Measurements from ENCODE around the gene CD99L2.
A peak's percentile ranks its signal among the peaks of the same experiment; 100 is the strongest.
"Not testable (repeated sequence)": the region's sequence is repeated elsewhere in the genome, so short reads cannot be mapped to it uniquely, and the experiment has no call there.

The CD99L2 gene

DNA sequence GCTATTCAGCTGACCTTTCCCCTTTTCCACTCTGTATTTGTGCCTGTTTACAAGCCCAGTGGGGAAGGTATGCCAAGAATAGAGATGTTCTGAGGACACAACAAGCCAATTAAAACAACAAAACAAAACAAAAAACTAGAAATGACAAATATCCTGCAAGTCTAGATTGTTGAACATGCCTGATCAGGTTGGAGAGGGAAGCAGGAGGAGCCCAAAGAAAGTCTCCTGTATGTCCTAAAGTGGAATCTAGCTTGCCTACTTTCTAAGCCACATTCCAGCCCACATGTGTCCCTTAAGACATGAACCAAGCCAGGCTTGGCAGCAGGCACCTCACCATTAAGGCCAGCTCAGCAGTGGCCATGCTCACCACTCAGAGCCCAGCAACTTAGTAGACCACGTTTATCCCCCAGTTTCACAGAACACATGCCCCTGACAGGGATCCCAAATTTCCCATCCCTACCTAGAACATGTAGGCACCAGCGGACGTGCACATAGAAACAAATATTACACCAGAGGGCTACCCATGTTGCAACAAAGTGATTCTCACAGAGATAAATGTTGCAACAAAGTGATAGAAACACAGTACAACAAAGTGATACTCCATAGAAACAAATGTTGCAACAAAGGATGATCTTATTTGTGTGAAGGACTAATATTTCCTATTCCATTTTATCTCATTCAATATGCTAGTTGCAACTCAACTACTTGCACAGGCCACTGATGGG lies 48.3 kb downstream of the CD99L2 start:
- peak; percentile 43 to 68 for DNase-seq

DNA sequence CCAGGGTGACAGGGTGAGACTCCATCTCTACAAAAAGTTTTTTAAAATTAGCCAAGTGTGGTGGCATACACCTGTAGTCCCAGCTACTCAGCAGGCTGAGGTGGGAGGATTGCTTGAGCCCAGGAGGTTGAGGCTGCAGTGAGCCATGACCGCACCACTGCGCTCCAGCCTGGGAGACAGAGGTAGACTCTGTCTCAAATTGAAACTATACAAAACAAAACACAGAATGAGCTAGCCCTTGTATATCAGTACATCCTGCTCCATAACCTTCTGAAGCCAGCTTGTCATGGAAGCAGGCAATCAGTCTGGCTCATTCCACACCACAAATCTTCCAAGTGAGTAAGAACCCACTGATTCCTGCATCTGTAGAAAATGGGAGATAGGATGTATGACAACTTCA lies 49.0 kb downstream of the CD99L2 start:
- no peak for DNase-seq

DNA sequence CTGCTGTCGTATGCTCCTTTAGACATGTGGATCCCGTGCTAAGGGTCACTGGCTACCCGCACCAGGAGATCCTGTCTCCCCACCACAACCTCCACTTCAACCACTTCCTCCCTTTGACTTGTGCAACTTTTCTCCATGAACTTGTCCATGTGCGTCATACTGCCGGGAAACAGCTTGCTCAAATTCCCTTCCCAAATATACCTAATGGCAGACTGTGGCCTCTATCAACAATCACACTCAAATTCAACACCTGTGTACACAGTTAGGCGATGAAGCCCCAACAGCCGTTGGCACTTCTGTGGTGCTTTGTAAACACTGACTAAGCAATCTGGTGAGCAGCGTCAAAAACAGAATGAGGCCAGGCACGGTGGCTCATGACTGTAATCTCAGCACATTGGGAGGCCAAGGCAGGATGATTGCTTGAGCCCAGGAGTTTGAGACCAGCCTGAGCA lies 49.5 kb downstream of the CD99L2 start:
- peak; percentile 24 to 28 for DNase-seq

DNA sequence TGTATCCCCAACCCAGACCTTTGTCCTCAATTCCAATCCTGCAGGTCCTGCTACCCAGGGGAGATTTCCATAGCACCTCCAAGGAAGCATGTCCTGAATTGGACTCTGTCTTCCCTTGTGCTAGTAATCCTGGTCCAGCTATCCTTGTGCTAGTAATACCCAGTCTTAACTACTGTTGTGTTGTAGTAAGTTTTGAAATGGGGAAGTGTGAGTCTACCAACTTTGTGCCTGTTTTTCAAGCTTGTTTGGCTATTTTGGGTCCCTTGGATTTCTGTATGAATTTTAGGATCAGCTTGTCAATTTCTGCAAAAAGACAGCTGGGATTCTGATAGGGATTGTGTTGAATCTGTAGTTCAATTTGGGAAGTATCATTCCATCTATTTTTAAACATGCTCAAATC lies 51.4 kb downstream of the CD99L2 start:
- no peak for DNase-seq

DNA sequence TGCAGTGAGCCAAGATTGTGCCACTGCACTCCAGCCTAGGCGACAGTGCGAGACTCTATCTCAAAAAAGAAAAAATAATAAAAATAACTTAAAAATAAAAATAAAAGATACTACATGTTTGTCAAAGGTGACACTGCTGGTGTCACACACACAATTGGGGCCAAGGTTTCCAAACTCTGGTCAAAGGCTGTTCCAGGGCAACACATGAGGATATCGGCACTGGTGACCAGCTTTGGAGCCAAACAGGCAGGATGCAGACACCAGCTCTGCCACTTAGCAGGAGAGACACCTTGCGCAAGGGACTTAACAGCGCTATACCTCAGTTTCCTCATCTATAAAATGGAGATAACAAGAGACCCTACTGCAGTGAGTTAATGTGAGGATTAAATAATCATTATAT lies 52.3 kb downstream of the CD99L2 start:
- DNase-seq: no peak

DNA sequence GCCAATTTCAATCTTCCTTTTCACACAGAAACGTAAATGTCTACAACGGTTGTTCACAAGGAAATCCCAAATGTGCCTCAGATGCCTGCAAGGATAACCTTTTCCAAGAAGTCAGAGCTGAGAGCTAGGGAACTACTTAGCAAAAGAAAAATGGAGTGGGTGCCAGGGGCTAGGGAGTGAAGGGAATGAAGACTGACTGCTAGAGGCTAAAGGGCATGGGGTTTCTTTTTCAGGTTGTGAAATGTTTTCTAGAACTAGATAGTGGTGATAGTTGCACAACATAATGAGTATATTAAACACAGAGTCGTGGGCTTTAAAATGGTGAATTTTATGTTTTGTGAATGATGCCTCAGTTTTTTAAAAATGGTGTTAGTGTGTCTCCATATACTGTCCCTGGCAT lies 53.4 kb downstream of the CD99L2 start:
- DNase-seq: peak; percentile 0 to 33

DNA sequence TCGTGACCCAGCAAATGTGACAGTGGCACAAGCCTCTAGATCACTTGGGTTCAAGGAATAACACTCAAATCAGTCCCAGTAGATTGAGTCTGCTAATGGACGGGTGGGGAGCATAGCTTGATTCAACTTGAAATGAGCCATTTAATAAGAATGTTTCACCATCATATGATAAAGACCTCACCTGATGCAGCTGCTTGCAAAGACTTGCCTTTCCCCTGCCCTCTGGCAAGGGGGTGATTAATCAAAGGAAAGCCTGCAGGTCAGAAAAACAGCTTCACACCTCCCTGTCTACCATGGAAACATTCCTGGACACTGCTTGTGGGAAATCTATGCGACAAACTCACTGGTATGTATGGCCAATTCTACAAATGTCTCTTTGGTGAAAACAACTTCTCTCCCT lies 54.5 kb downstream of the CD99L2 start:
- no peak for DNase-seq

DNA sequence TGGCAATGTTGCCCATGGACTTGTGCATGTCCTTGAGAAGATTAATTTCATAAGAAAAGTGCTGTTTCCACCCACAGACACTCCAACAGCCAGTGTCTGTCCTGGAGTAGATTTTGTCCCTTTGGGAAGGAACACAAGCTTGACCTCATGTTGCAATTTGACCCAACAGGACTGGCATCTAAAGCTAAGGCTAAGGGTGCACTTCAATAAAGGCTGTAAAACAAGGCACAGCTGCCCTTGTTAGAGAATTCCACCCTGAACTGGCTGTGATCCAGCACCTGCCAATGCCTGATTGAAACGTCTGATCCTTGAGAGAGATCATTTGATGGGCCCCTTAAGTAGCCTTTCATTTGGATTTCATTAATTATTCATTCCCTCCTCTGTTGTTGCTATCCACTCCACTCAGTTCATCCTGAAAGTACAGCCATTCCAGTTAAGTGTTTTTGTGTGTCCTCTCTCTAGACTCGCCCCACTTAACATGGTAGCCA lies 56.2 kb downstream of the CD99L2 start:
- no peak for DNase-seq

DNA sequence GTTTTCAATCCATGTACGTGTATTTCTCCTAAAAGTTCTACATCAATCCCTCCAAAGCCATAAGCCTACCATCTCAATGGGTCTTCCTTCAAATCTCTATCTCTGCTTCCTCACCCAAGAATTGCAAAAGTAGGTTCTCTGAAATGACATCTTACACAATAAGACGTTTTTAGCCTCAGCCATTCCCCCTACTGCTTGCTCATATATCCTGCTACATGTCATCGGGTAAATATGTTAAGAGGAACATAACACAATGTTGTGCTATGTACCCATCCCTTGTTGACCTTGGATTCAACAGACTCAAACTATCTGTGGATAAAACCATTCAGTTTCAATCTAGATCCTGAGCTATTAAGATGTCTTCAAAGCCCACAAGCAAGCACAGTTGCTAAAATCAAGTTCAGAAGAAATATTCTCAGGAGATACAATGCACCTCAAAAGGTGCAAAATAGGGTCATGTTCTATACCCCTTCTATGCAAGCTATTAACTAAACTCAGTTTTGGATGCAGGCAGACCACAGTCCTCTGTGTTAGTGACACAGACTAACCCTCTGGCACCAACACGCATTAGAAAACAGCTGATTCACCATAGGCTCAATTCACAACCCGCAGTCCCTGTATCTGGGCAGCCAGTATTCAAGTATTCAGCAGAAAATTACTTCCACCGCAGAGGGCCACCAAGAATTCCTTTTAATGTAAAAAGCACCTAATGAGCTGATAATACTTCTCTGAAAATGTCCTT lies 56.8 kb downstream of the CD99L2 start:
- DNase-seq: peak; percentile 63 to 64

DNA sequence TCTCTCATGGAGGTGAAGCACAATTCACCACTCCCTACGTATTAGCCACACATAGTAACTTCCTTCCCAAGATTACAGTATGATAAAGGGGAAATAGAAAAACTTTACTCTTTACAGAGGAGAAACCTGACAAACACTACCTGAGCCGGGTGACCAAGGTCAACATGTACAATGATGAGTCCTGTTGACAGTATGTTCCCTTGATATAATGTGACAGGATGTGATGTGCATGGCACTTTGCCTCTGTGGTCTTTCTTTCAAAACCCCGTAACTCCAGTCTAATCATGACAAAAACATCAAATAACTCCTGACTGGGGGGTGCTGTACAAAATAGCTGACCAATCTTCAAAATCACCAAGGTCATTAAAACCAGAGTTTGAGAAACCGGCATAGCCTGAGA lies 60.6 kb downstream of the CD99L2 start:
- no peak for DNase-seq

DNA sequence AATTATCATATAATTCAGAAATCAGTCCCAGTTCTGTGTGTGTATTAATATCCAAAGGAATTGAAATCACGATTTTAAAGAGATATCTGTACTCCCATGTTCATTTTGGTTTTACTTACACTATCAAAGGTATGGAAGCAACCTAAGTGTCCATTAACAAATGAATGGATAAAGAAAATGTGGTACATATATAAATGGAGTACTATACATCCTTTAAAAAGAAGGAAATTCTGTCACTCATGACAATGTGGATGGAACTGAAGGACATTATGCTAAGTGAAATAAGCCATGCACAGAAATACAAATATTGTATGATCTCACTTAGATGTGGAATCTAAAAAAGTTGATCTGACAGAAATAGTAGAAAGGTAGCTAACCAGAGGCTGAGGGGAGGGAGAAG lies 63.8 kb downstream of the CD99L2 start:
- no peak for DNase-seq

DNA sequence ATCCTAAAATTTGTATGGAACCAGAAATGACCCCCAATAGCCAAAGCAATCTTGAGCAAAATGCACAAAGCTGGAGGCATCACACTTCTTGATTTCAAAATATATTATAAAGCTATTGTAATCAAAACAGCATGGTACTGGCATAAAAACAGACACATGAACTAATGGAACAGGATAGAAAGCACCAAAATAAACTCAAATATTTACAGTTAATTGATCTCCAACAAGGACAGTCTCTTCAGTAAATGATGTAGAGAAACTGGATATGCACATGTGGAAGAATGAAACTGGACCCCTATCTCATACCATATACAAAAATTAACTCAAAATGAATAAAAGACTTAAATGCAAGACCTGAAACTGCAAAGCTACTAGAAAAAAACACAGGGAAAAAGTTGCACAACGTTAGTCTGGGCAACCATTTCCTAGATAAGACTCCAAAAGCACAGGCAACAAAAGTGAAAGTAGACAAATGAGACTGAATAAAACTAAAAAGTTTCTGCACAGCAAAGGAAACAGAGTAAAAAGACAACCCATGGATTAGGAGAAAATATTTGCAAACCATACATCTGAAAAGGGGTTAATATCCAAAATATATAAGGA lies 64.9 kb downstream of the CD99L2 start:
- DNase-seq: no peak

DNA sequence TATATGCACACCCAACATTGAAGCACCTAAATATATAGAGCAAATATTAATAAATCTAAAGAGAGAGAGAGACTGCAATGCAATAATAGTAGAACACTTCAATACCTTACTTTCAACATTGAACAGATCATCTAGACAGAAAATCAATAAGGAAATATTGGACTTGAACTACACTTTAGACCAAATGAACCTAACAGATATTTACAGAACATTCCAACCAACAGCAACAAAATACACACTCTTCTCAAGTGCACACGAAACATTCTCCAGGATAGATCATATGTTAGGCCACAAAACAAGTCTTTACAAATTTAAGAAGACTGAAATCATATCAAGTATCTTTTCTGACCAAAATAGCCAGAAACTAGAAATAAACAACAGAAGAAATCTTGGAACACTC lies 66.6 kb downstream of the CD99L2 start:
- DNase-seq: no peak

DNA sequence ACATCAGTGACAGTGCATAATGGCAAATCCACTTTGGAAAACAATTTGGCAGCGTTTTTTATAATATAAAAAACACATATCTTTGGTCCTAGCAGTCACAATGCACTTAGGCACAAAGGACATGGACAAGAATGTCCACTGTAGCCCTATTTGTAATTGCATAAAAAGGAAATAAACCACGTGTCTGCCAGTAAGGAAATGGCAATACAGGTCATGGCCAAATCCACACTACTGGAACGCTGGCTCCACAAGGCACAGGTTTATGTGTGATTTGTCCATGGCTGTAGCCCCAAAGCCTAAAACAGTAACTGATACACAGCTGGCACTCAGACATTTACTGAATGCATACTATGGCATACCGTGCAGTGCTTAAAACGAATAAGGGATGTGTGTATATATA lies 69.7 kb downstream of the CD99L2 start:
- DNase-seq: no peak

DNA sequence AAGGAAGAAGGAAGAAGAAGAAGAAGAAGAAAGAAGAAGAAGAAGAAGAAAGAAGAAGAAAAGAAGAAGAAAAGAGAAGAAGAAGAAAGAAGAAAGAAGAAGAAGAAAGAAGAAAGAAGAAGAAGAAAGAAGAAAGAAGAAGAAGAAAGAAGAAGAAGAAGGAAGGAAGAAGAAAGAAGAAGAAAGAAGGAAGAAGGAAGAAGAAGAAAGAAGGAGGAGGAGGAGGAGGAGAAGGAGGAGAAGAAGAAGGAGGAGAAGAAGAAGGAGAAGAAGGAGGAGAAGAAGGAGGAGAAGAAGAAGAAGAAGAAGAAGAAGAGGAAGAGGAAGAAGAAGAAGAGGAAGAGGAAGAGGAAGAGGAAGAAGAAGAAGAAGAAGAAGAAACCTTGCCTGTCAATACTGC lies 74.1 kb downstream of the CD99L2 start:
- not testable (repeated sequence) for DNase-seq

DNA sequence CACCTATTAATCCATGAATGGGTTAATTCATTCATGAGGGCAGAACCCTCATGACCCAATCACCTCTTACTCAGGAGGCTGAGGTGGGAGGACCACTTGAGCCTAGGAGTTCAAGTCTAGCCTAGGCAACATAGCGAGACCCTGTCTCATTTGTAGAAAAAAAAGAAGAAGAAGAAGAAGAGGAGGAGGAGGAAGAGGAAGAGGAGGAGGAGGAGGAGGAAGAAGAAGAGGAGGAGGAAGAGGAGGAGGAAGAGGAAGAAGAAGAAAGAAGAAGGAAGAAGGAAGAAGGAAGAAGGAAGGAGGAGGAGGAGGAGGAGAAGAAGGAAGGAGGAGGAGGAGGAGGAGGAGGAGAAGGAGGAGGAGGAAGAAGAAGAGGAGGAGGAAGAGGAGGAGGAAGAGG lies 74.6 kb downstream of the CD99L2 start:
- DNase-seq: not testable (repeated sequence)

DNA sequence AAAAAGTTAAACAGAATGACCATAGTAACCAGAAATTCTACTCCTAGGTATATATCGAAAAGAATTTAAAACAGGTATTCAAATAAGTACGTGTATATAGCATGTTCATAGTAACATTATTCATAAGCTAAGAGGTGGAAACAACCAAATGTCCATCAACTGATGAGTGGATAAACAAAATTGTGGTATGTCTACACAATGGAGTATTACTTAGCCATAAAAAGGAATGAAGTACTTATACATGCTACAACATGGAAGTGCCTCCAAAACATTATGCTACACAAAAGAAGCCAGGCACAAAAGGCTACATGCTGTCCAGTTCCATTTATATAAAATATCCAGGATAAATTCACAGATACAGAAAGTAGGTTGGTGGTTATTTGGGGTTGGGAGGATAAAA lies 76.5 kb downstream of the CD99L2 start:
- DNase-seq: no peak

DNA sequence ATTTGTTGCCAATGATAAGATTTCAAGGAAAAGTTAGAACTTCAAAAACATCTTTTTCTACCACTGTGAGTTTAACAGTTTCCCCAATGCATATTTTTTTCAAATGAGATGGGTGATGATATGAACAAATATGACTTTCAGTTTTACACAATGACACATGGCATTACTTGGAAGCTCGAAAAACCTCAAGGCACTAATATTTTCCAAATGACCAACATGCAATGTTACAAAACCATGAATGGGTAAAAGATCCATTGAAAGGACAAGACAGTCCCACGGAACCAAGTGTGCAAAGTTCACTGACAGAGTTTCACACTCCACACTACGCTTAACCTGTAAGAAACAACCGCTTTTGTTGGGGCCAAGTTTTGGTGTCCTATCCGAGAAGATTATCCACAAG lies 84.5 kb downstream of the CD99L2 start:
- no peak for DNase-seq

DNA sequence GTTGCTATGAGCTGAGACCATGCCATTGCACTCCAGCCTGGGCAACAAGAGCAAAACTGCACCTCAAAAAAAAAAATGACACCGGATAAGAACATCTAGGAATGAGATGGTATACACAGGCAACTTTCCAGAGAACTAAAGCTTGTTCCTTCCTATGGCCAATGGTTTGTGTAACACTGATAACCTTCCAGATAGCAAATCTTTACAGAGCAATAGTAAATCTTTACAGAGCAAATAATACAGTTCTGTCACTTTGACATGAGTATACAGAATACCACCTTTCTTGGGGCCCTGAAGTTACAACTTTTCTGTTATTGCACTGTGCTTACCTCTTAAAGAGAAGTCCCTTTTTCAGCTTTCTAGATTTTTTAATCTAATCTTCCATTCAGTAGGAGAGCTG lies 91.6 kb downstream of the CD99L2 start:
- no peak for DNase-seq

DNA sequence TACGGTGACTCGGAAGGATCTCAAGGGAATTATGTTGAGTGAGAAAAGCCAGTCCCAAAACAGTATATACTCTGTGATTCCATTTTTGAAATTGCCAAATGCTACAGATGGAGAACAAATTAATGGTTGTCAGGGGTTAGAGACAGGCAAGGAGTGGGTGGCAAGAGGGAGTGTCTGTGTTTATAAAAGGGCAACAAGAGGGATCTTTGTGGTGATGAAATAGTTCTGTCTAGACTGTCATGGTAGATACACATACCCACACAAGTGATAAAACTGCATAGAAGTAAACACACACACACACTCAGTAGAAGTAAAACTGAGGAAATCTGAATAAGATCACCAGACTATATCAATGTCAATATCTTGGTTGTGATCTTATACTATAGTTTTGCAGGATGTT lies 92.7 kb downstream of the CD99L2 start:
- DNase-seq: no peak

DNA sequence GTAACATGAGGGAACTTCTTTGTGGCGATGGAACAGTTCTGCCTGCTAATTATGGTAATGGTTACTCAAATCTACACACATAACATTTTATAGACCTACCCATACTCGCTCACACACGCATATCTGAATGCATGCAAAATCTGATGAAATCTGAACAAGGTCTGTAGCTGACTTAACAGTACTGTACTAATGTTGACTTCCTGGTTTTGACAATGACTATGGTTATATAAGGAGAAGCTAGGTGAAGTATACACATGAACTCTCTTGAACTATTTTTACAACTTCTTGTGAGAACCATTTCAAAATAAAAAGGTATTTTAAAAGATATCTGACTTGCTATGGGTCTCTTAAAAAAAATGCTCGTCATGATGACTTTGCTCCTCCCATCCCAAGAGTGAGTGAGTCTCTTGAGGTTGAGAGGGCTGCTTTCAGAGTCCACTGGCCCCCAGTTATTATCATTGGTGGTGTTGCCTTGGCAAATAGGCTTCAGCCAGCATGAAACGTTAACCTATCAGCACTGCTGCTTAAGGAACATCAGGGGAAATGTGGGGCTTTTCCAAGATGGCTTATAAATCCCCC lies 105.4 kb downstream of the CD99L2 start:
- DNase-seq: no peak

DNA sequence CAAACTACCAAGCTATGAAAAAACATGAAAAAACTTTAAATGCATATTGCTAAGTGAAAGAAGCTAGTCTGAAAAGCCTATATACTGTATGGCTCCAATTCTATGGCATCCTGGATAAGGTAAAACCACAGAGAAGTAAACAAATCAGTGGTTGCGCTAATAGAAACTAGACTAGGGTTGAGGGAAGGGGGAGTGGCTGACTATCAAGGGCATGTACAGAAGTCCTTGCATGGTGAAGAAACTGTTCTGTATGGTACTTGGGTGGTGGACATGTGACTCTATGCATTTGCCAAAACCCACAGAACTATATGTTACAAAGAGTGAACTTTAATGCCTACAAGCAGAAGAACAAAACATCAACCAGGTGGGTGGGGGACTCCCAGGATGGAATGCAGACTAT lies 108.4 kb downstream of the CD99L2 start:
- no peak for DNase-seq

DNA sequence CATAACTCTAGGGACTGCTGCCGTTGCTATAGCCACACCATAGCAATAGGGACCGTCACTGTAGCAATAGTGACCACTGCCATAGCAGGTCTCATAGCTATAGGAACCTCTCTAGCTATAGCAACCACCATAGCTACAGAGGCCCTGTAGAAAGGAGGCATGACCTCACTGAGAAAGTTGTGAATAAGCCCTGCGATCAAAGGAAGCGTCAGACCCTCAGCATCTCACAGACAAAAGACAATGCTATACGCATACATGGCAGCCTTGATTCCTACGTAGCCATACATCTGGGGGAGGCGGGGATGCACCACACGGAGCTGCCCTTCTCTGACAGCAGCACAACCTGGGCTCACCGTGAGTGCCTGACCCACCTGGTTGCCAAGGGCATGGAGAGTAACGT lies 116.8 kb downstream of the CD99L2 start:
- no peak for DNase-seq

DNA sequence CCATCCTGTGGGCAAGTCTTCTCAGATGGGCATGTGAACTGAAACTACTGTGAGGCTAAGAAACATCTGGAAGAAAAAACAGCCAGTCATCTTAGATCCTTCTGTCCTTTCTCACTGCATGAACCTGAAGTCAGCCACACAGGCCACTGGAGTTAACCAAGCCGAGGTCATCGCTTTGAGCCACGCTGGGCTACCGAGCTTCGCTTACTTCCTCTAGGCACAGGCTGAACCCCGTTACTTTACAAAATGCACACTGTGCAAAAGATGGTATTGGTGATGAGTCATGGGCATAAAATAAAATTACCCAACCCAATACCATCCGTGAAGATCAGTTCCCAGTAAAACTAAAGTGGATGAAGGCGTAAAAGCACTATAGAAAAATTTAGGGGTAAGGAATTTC lies 119.1 kb downstream of the CD99L2 start:
- no peak for DNase-seq

Measured in AML-193 (cell line).